HG02943 (cell line): ENCODE data around the gene LCN9.
"Not testable (repeated sequence)": the region's sequence is repeated elsewhere in the genome, so short reads cannot be mapped to it uniquely, and the experiment has no call there.

Experiments
- ATAC-seq: cut with Tn5 transposase; IDR thresholded peaks from one replicate; pipeline ENCODE4 v1.9.1; 2021; ENCODE audit warnings: mild to moderate bottlenecking, low read depth, moderate library complexity; ENCODE audit not compliant: unreplicated experiment

The LCN9 gene, protein sequence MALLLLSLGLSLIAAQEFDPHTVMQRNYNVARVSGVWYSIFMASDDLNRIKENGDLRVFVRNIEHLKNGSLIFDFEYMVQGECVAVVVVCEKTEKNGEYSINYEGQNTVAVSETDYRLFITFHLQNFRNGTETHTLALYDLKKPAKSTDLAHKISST

DNA sequence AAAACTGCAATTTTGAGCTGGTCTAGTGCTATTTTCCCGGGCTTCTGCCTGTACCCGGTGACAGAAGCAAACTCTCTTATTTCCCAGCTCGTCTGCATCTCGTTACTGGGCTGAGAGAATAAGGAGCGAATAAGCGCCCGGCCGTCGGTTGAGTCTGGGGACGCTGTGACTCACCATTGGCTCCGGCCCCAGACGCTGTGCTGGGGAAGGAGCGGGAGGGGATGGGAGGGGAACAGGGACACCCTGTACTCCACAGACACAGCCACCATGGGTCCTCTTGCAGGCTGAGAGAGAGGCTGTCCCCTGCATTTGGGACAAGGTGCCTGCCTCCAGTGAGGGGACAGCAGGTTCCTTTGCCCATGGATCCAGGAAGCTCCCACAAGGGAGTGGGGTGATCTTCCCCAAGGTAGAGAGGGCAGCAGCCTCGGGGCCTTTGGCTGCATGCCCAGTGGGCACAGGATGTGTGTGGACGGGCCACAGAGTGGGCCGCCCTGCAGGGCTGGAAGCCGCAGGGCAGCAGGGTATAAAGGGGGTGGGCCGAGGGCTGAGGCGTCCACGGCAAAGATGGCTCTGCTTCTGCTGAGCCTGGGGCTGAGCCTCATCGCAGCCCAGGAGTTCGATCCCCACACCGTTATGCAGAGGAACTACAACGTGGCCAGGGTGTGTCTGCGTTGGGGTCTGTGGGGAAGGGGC is at the start of gene LCN9:
Gene LCN9, plus strand, starts transcription at position 552 of the 693 bp plus-strand sequence. Its CDS starts 13 bp downstream, at position 565.
- no peak for ATAC-seq

DNA sequence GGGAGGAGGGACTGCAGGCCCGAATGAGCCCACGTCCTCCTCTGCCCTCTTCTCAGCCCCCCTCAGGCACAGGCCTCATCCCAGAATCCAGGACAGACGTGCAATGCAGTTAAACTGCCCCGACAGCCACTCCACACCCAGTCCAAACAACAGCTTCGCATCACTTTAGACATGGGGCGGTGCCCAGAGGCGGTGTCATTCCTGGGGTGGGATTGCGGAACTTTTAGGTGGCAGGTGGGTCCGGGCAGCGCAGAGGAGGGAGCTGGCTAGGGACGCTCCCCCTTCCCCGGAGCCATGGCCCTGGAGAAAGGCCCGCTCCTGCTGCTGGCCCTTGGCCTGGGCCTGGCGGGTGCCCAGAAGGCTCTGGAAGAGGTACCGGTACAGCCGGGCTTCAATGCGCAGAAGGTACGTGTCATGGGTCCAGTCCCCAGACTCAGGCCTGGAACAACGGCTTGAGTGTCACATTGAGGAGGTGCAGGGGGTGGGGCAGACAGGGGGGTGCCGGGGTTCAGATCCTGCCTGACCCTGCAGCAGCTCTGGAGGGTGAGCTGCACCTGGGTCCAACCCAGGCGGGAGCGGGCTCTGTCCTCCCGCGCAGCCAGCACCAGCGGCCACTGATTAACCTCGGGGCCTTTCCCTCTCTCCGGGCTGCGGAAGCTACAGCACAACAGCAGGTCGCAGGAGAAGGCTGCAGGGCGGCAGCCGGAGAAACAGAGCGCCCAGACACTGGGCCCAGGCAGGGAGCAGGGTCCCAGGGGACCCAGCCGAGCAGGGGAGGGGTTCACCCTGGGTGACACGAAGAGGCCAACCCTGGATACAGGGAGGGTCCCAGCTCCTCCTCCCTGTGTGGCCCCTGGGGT is 48.9 kb upstream of the LCN9 start:
- ATAC-seq = no peak

DNA sequence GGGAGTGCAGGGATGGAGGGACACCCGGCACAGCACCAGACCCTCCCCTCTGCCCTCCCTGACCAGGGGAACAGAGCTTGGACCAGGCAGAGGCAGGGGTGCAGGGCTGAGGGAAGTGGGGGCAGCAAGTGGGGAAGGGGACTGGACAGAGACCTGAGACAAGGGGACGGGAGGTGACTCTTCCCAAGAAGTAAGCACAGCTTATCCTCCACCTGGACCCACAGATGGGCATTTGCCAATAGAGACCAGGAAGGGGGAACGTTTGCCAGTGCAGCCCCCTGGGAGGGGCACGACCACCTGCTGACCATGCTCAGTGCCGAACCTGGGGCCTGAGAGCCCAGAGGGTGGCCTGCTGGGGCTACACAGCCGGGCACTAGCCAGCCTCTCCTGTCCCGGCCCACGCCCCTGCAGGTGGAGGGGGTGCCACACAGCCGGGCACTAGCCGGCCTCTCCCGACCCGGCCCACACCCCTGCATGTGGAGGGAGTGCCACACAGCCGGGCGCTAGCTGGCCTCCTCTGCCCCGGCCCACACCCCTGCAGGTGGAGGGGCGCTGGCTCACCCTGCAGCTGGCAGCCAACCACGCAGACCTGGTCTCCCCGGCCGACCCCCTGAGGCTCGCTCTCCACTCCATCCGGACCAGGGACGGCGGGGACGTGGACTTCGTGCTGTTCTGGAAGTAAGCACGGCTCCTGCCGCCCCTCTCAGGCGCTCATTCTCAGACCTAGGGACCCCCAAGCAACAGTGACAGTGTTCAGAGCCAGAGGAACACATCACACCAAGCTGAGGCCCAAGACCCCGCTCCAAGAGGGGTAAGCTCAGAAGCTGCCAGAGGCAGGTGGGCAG is 48.1 kb upstream of the LCN9 start:
- ATAC-seq = no peak

DNA sequence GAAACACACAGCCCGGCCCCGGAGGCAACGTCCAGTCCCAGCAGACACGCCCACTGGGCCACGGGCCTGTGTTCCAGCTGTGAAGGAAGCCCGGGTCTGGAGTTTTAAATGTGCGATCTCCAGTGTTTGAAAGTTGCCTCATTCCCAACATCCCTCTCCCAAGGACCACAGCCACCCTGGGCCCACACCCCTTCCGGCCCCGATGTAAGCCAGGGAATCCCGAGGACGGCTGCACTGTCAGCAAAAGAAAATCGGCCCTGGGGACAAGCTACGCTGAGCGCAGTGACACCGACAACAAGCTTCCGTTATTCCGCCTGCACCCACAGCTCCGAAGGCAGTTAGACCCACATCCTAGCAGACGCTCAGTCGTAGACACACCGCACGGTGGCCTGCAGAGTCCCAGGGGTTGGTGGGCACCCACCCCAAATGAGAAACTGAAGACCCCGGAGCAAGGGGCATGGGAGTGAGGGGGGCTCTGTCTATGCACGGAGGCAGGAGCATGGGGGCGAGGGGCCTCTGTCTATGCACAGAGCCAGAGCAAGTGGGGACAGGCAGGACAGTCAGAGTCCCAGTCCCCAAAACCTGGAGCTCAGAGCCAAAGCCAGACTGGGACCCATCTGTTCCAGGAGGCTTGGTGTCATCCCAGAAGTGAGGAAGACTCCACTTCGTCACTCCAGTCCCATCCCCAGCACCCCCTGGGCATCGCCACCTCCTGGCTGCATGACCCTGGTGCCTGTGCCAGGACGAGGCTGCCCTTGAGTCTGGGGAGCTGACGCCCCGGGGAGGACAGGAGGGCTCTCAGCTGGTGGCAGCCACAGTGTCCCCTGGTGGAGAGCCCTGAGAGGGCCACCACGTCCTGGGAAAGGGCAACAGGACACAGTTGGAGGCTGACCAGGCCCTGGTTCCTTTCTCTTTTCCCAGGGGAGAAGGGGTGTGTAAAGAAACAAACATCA is 47.2 kb upstream of the LCN9 start:
- ATAC-seq = no peak

DNA sequence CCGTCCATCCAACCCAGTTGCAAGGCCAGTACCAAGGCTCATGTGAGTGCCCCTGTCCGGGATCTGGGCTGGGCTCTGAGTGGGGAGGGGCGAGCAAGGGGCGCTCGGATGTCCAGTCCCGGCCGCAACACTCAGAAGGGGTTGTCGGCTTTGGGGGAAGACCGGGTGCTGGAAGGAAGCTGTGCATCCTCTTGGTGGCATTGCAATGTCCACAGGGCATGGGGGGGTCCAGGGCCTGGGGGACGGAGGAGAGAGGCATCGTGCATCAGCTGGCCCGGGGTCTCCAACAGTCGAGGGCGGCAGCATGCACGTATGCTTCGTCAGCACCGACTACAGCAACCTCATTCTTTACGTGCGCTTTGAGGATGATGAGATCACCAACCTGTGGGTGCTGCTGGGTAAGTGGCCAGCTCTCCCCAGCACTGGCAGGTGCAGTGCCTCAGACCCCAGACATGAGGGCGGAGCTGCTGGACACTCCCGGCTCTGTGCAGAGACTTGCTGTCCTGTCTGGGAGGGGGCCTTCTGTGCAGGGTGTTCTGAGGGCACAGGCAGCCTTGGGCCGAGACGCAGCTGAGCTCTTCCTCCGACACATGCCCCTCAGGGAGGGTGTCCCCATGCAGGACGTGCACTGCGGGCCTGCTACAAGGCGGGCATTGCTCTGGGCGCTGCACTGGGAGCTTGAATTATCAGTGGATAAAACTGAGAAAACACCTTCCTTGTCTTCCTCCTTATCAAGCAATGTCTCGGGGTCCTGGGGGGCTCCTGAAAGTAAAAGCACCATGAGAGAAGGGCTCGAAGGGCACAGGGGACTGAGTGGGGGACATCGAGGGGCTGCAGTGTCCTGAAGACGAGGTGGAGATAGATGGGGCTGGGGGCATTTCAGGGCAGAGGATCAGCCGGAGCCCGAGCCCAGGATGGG is 46.2 kb upstream of the LCN9 start:
- no peak for ATAC-seq

GRCh38 chr9:135617538-135617900 is 45.6 kb upstream of the LCN9 start:
- no peak for ATAC-seq

GRCh38 chr9:135617991-135618411 is 45.1 kb upstream of the LCN9 start:
- ATAC-seq = no peak

GRCh38 chr9:135618866-135619598 is 44.1 kb upstream of the LCN9 start:
- ATAC-seq = no peak

DNA sequence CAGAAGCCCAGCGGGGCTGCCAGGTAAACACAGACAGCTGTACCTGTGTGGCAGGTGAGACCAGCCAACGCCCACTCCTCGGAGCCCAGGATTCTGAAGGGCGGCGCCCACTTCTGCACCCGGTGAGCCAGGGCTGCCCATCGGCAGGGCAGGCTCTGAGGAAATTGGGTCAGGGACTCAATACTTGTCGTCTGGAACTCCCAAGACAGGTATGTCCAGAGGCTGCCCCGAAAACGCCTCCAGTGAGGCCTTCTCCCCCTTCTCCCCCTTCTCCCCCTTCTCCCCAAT is 43.6 kb upstream of the LCN9 start:
- ATAC-seq = no peak

- no peak for ATAC-seq
Observed at GRCh38 chr9:135620558-135620957, 42.6 kb upstream of the LCN9 start.

GRCh38 chr9:135622415-135623020 is 40.6 kb upstream of the LCN9 start:
- ATAC-seq = no peak

DNA sequence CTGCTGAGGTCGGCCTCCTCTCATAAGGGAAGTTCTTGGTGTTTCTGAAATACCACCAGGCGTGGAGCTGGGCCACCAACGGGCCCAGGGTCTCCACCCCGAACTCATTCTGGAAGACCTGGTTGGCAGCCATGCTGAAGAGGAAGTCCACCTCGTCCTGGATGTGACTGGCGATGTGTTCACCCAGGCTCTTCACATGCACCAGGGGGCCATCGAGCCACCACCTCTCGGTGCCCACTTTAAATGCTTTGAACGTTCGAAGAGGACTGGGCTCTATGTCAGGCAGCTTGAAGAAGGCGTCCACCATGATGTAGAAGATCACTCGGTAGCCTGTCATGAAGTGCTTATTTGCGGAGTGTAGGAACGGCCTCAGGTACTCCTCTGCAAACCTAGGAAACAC is 38.8 kb upstream of the LCN9 start:
- ATAC-seq = no peak

DNA sequence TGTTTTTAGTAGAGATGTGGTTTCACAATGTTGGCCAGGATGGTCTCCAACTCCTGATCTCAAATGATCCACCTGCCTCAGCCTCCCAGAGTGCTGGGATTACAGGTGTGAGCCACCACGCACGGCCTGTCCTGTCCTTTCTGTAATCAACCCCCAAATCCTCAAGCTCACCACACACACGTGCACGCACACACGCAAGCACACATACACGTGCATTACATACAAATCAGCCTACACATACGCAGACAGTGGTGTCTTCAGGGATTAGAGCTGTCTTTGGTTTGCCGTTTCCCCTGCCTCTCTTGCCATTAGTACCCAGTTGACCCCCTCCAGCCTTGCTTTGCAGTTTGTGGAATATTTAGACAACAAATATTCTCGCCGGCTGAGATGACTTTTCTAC is 30.3 kb upstream of the LCN9 start:
- no peak for ATAC-seq

- not testable (repeated sequence) for ATAC-seq
Observed at GRCh38 chr9:135636930-135637530, 26.1 kb upstream of the LCN9 start.

DNA sequence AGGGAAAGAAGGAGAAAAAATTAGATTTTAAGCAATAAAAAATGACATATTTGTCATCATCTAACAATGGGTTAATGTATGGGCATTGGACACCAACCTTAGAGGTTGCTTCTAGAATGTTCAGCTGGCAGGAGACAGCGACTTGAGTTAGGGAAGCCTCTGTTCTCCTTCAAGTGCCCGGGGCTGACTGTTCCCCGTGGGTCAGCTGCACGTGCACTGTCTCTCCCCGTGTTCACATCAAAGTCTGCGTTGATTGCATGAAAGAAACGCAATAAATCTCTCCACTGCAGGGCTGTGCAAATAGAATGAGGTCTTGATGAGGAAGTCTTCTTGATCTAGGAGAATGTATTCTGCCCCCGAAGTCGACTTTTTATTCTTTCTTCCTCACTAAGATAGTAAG is 23.9 kb upstream of the LCN9 start, which contains the start of gene GLT6D1:
Gene GLT6D1, minus strand, starts transcription at position 345 of the 400 bp plus-strand sequence. CDS start 353 bp downstream, outside the sequence.
- no peak for ATAC-seq

GRCh38 chr9:135641047-135641446 is 22.1 kb upstream of the LCN9 start:
- no peak for ATAC-seq

GRCh38 chr9:135641745-135642144 is 21.4 kb upstream of the LCN9 start:
- no peak for ATAC-seq
